Fibroblast of villous mesenchyme (primary cell): Measurements from ENCODE around the gene SINHCAF. TPM values are rescaled to one million over a fixed set of nuclear protein-coding genes. Genes with fewer than 3 reads are reported as not detected.

ENCODE experiments used
- DNase-seq: peaks from one replicate; pipeline ENCODE4 v3.0.0-alpha.2; 2010; ENCODE audit warnings: low read depth
- H3K4me3 ChIP-seq: 2 replicates; pipeline ENCODE4 v1.5.1; 2011; ENCODE audit warnings: low read depth, mild to moderate bottlenecking, low read length
- CTCF ChIP-seq: IDR thresholded peaks from 2 replicates; pipeline ENCODE4 v1.5.1; 2012; ENCODE audit warnings: low read depth, mild to moderate bottlenecking, low read length; ENCODE audit not compliant: insufficient read depth
- total RNA-seq: library from RNA; depleted of rRNA; stranded (reverse); fragments of >200 nt; gene quantifications from 2 replicates; pipeline ENCODE4 v1.2.3, GENCODE V29; 2012

SINHCAF gene
- total RNA-seq, 1 donor: 39.3 TPM

- H3K4me3 ChIP-seq: no peak overlapping the region
- no peak for TF ChIP-seq CTCF
- no peak for DNase-seq
Measured at GRCh38 chr12:31355747-31356107, 29.8 kb upstream of the SINHCAF start.

GRCh38 chr12:31353750-31354708 is 28.1 kb upstream of the SINHCAF start:
- DNase-seq: peak; percentile 14
- TF ChIP-seq CTCF: no peak

GRCh38 chr12:31346267-31346666 is 20.3 kb upstream of the SINHCAF start:
- no peak overlapping the region for H3K4me3 ChIP-seq
- no peak for TF ChIP-seq CTCF
- peak; percentile 8 for DNase-seq

More at GRCh38 chr12:31353750-31354708, 28.1 kb upstream of the SINHCAF start:
- no peak overlapping the region for H3K4me3 ChIP-seq

GRCh38 chr12:31343139-31343538 is 17.2 kb upstream of the SINHCAF start:
- TF ChIP-seq CTCF: no peak
- H3K4me3 ChIP-seq: no peak overlapping the region
- DNase-seq: no peak

GRCh38 chr12:31342286-31342685 is 16.3 kb upstream of the SINHCAF start:
- DNase-seq: no peak
- TF ChIP-seq CTCF: no peak
- no peak overlapping the region for H3K4me3 ChIP-seq

- DNase-seq: no peak
- no peak for TF ChIP-seq CTCF
- H3K4me3 ChIP-seq: no peak overlapping the region
Measured at GRCh38 chr12:31339831-31340622, 14.1 kb upstream of the SINHCAF start.
